Stimulated activated CD8-positive, alpha-beta memory T cell treated with anti-CD3 and anti-CD28 coated beads, Interleukin-15, amount 100 ng/mL, for 1 hour (primary cell): Measurements from ENCODE around the gene POLD4.

Source experiments
- DNase-seq: peaks from one replicate; pipeline ENCODE4 v3.0.0-alpha.2; 2020; ENCODE audit warnings: low read depth

The POLD4 gene

DNA sequence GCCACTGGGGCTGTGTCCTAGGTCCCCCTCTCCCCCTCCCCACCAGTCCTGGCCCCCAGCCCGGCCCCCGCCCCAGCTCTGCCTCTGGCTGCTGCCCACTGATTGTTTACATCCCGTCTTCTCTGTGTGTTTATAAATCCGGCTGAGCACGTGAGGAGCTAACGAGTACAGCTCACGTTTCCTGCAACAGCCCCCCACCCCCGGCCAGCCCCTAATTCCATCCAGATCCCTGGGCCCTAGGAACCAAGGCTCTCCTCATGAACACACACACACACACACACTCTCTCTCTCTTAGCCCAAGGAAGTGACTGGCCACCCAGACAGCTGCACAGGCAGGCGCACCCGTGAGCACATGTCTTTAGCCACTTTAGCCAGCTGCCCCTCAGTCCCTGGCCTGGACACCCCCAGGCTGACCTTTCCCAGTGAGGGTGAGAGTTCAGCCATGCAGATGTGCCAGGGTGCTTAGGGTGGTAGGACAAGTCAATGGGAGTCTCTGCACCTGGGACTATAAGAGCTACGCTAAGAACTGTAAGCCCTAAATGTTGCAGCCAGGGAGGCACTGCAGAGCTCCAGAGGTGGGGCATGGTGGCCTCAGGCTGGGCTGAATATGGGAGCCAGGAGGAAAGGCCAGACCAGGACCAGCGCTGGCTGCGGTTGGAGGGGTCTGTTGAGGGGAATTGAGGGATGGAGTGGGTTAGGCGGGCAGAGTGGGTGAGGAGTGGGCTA is 17.2 kb upstream of the POLD4 start:
- no peak for DNase-seq

DNA sequence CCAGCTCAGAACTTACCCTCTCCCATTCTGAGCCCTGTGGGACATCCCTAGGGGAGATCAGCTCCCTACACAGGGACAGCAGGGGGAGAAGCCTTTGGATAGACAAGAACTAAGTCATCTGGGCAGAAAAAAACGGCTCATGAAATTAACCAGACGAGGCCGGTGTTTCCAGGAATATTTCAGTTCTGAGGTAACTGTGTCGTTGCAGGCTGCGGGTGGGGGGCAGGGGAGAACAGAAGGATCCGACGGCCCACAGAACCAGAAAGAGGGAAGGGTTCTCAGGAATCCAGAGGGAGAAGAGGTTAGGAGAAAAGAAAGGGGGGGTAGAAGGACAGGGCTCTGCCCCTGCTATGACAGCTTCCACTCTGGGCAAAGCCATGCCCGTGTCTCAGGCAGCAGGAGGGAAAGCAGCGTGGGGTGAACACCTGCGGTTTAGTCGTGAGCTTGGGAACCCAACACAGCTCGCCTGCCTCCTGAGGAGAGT is 16.5 kb upstream of the POLD4 start:
- no peak for DNase-seq

DNA sequence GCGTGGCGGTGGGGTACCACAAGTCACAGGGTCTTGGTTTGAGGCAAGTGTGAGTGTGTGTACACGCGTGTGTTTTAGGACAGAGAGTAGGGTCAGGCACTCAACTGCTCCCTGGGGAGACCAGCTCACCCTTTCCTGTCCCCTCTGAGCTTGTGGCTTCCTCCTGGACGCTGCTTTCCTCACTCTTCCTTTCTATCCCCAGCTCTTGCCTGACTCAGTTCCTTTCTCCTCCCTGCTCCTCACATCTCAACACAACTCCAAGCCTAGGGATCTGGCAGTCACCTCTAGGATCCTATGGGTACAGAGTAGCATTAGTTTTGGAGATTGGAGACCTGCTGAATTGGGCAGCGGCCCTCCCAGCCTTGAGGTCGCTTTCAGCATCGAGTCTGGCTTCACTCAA is 15.9 kb upstream of the POLD4 start:
- no peak for DNase-seq

DNA sequence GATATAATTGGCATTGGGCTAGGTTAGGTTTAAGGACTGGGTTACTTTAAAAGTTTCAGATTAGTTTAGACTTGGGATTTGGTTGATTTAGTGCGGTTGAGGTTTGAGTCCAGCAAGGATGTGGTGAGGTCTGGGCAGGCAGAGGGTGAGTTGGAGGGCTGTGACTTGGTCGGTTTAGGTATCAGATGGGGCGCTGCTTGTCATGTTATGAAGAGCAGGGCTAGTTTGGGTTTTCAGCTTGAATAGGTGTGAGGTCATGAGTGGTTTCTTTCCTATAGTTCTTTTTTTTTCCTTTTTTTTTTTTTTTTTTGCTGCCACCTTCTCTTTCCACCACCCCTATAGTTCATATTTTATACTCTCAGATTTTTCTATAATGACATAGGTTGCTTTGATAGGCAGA is 15.3 kb upstream of the POLD4 start:
- DNase-seq = no peak

DNA sequence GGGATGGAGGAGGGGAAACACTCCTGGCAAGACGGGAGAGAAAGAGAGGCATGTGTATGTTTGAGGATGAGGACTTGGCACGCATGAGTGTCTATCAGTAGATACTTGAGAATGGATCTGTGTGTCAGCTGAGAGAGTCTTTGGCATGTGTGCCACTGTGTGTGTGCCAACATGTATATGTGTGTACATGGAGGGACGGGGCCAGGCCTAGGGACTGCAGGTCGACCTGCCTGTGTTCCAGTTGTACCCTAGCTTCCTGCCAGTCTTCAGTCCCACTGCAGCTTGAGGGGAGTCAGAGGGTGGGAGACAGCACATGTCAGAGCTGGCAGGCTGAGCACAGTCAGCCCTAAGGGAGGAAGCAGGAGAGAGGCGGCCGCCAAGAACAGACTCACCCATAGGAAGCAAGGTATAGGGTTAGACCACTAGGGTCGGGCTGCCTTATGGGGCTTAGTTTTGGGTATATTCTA is 14.4 kb upstream of the POLD4 start:
- no peak for DNase-seq

DNA sequence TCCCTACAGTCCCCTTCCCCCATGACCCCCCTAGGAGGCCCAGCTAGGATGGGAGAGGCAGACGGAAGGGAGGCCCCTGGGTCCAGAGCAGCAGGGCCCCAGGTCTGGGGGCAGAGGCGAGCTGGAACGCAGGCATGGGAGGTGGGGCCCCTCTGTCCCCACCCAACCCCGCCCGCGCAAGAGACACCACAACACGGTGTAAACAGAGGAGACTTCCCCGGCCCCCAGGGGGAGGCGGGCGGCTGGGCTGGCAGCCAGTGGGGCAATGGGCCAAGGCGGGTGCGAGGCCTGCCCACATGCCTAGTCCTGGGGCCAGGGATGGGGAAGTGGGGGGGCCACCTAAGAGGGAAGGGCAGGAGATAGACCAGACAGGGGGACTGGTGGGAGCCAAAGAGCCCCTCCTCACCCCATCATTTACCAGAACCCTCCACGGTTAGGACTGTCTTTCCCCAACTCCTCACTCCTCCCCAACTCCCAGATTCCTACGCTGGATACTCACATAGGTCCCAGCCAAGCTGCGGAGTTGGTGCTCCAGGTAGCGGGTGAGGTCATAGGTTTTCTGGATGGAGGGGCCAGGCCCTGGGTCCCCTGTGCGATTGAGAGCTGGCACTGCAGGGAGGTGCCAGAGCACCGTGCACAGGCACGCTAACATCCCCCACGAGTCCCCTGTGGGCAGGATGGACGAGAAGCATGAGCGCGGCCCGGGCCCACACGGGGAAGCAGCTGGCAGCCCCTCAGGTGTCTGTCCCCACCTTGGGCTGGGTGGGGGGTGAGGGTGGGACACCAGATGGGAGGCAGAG is 13.8 kb upstream of the POLD4 start:
- DNase-seq = no peak

DNA sequence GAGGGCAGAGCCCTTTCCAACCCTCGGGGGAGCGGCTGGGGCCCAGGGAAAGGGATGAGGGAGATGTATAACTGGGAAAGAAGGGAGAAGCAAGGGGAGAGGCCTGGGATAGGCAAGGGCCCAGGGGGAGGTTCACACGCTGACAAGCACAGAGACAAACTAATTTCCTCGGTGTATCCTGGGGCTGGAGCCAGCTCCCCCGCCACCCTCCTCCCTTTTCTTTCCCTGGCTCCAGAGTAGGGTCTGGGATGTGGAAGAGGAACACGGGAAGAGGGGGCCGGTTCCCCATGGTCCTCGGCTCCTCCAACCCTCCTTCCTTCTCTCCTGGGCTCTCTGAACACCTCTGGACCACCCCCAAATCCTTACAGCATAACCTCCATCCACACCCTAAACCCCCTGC is 13.2 kb upstream of the POLD4 start:
- DNase-seq = no peak

DNA sequence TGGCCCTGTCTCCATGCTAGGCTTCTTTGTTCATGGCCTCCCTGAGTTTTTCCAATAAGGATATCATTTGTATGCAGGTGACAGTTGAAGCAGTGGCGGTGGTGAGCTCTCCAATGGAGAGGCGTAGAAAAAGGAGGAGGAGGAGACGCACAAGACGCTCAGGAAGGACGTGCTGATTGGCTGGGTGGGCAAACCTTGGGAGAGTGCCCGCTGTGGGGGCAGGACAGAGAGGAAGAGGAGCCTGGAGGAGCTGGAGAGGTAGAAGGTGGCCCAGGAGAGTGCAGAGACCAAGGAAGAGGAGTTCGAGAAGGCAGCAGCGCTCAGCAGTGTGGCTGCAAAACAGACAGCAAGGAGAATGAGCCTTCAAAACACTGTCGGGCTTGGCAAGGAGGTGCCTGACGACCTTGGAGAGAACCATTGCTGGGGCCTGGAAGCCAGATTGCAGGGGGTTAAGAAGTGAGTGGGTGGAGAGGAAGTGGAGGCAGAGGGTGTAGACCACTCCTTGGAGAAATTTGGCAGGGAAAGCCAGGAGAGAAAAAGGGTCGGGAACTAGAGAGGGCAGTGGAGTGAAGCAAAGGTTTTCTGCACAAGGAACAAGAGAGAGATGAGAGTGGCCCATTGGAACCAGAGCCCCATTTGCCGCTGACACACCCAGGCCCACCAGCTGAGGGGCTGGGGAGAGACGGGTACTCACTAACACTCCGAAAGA is 12.5 kb upstream of the POLD4 start:
- no peak for DNase-seq

DNA sequence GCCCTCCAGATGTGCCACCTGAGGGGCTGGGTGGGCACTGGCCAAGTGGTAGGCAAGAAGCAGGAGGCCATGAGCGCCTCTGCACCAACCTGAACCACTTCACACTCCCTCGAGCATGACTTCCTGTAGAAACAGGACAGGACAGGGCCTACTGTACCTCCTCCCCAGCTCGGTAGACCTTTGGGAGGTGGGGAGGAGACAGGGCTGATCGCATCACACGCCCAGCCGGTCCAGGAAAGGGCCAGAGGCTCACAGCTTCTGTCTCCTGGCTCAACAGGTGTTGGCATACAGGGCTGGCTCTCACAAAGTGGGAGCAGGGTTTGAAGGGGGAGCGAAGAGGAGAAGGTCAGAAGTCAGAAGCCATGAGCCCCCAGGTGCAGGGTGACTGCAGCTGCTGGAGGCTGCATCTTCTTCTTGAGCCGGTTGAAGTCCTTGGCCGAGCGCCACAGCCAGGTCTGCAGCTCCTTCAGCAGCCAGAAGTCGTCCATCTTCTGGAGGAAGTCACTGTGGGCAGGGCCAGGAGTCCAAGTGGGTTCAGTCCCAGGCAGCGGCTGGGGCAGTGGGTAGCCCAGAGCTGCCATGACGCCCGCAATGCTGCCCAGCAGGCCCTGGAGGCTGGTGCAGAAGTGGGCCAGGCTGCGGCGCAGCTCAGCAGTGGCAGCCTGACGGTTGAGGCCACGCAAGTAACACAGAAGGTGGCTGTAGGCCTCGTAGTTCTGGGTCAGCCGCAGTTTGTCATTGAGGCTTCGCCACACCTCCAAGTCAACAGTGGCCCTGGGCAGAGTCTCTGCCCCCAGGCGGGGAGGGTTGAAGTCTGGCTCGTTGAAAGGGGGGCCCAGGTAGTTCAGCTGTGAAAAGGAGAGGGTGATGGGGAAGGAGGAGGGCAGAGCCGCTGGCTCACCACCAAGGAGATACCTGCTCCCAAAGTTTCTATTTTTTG is 11.7 kb upstream of the POLD4 start:
- no peak for DNase-seq

DNA sequence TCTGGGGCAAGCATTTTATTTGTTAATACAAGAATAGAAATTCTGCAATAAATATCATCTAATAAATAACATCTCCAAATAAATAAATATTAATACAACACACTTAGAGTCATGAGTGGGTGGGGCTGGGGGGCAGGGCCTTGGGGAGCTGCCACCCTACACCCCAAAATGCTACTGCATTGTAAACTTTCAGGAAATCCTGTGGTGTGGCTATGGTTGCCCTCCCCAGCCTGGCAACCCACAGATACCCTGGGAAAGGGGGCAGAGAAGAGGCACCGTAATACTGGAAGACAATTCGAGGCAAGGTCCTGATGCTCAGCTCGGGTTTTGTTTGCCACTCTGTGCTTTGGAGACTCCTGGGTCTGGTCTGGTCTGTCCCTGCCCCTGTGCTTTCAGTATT is 10.8 kb upstream of the POLD4 start:
- DNase-seq = no peak

DNA sequence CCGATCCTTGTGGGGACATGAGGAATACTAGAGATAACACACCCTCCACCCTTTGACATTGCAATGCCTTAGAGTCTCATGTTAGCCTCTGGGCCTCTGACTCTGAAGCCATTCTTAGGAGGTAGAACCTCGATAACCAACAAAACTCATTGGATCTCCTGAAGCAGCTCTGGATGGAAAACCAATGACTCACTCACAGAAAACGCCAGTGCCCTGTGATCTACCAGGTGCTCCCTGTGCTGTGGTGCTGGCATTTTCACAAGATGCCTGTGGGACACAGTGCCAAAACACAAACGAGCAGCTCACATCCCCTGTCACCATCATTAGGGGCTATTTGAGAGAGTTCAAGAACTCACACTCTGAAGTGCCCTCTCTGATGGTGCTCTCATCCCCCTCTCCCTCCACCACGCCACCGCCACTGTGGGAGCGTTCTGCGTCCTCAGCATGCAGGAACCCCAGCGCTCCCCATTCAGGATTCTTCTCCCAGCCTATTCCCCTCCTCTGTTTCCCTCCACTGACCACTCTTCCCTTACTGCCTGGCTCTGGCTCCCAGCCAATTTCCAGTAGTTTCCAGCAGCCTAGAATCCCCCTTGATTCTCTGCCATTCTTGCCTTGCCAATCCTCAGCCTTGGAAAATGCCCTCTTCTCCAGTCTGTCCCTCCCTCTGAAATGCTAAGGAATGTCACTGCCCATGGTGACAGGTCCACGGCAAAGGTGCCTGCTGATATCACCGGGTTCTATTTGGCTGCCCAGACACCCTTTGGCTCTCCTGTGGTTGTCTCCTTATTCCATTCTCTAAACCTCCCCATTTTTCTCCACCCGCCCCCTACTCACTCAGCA is 4.7 kb upstream of the POLD4 start:
- DNase-seq = no peak

DNA sequence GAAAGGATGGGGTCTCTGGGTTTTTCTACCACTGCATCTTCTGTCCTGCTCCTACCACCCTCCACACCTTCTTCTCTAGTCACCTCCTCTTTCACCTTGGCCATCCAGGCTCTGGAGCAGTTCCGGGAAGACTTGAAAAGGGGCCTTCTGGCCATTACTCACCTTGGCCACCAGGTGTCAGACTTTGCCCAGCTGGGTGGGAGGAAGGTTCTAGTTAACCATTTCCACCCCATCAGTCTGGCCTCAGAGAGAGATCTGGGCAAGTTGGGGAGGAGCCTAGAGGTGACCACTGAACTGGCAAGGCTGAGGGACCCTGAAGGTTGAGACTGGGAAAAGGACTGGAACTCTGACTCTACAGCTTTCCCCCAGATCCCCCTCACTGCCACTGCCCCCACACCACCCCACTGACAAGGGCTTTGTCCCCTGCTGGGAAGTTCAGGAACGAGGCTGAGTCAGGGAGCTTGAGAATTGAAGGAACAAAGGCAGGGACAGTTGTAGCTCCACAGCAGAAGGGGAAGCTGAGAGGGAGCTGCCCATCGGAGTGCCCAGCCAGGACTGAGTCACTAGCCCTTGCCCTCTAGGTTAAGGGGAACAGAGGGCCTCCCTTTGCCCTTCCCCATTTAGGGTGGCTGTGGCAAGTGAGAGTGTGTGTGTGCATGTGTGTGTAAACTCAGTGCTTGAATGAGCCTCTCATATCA is 3.7 kb upstream of the POLD4 start:
- DNase-seq = peak; percentile 44

DNA sequence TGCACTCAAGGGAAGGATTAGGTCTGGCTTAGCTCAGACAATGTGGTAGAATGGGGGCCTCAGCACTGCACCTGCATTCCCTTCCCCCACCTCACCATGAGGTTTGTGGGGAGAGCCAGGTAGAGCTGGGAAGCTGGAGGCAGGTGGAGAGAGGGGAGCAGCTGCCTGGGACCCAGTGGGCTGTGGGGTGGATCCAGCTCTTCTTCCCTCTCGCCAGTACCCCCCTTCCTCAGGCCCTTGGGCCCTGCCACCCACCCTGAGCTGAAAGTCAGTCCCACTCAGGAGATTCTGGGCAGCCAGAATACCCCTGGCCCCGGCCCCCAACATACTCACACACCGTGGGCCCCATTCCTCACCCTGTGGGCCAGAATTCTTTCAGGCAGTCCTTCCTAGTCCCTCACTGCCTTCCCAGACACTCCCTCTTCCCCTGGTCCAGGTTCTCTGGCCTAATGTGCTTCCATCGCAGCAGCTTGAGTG is 3.1 kb upstream of the POLD4 start:
- no peak for DNase-seq

DNA sequence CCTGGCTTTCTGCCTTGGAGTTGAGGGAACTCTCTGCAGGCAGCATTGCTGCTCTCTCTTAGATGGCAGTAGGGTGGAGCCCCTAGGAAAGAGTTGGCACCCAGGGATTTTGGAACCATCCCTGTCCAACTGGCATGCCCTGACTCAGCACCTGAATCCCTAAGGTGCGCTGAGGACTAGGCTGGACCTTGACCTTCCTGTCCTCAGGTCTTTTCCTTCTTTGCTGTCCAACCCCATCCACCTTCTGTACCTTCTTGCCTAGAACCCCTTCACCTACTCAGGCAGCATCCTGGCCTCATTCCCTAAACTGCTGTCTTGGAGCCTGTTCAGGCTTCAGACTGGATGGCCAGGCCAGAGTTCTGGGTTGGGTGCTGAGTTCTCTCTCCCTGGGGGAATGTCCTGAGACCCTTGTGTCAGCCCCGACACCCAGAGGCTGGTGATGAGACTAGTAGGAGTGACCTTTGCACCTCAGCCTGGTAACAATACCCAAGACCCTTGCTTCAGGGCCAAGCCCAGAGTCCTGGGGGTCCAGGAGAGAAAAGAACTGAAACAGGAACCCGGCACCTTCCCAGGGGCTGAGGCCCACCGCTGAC is 2.5 kb upstream of the POLD4 start:
- DNase-seq = no peak

DNA sequence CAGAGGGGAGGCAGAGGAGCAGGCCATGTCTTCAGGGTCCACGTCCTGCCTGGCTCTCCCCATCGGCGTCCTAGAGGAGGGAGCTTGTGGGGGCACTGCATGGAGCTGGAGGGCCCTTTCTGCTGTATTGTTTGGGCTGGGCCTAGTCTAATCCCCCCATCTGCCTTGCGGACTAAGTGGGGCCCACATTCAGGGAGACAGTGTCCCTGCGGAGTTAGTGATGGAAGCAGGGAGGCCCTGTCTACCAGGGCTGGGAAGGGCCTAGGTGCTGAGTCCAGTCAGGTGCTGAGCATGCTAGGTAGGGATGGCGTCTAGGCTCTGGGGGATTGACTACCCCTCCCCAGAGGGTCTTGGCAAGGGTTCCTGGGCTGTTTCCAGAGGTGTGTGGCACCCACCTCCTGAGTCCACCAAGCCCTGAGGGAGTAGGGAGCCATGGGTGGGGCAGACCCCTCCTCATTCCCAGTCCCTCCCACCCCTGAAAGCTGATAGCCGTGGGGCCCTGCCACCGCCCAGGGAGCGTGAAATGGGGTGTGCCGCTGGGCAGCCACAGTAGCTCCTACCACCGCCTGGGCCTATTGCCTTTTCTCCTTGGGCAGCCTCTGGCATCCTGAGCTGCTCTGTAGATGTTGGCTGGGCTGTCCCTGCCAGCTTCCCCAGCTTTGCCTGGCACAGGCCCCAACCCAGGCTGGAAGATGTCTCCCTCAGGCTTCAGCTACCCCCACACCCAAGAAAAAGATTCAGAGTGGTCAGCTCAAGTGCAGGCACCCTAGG is 1.9 kb upstream of the POLD4 start:
- DNase-seq = no peak

DNA sequence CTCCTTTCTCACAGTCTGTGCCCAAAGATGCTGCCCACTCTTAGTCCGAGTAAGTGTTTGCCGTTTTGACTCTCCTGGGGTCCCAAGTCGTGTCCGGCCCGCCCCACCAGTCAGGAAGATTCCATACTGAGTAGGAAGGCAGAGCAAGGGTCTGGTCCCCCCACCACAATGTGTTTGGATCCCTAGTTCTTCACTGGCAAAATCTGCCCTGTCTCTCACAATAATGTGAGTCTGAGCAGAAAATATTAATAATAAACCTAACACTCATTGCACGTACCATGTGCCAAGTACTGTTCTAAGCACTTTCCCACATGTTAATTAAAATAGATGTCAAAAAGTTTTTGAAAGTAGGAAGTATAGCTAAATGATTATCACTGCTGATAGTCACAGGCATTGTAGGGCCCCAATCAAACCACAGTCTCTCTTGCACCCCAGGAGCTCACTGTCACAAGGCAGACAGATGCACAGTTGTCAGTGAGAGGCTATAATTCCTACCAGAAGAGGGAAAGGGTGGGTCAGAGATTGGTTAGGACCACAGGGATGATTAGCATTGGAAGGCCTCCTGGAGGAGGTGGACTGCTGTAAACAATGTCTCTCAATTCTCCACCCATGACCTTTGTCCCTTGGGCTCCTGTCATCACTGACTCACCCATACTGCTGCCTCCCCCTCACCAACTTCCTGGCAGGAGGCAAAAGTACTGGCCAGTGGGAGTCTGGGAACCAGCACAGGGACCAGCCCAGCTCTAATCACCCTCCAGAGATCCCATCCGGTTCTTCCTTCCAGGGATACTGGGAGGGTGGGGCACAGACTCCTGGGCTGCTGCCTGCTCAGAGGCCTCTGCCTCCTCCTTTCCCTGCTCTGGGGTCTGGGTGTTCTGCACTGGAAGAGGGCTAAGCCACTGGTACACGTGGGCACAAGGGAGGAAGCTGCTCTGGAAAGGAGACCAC is 1.0 kb upstream of the POLD4 start:
- no peak for DNase-seq

DNA sequence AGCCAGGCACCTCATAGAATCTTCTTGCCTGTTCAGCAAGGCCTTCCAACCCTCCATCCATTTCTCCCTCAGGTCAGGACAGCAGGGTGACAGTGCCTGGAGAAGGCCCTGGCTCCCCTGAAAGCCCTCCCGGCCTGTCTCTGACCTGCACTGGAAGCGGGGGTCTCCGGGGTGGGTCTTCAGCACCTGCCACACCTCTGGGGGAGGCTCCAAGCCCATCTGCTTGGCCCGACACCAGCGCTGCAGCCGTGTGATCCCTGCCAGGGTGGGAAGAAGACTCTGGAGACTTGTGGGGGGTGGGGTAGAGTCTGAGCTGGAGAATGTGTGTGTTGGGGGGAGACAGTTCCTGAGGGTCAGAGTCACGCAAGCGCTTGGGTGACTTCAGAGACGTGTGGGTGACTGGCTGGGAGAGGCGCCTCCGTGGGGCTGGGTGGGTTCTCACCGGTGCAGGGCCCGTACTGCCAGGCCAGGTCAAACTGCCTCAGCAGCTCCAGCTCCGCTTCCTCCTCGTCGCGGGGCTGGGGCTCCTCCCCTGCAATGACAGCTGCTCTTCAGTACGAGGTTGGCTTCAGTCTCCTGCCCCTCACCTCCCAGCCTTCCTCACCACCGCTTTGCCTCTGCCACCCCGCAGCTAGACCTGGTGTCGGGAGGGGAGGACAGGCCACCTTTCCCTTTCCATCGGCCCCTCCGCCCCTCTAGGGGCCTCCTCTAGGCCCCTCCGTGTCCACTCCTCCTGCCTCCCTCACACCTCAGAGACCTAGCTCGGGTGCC is 615 bp downstream of the POLD4 start:
- no peak for DNase-seq
